ENCODE data around the gene ARRDC4. TPM values are rescaled to one million over a fixed set of nuclear protein-coding genes. Genes with fewer than 3 reads are reported as not detected.

ARRDC4 gene
- total and polyA plus RNA-seq, 9 of the 15 experiments (the other 6 are each of a cell fraction or from before 2014, with no cell fraction given) = 4.3 to 16.1 (median 14.4) TPM

GRCh38 chr15:97931314-97931713 is 29.2 kb upstream of the ARRDC4 start:
- CTCF ChIA-PET (ENCODE audit: low intra/inter-chr PET ratio) = no interaction called here
- H3K9me1 ChIP-seq (ENCODE audit: control insufficient read depth, insufficient read depth, low read length) = no peaks in the 10 kb centered on the region
- TF ChIP-seq CHD7 (IDR thresholded peaks at IDR 0.05; ENCODE audit: low read depth, low read length) (no peak), ZNF316 (IDR thresholded peaks at IDR 0.05) (peak; percentile 53; the same call in 1 of the 2 replicates)
- FAIRE-seq (no peak), DNase-seq (ENCODE audit: extremely low read depth in 1 of 4, low spot score in 3 of 4) (no peak), ATAC-seq (no peak)
- no peaks in the 10 kb centered on the region for H4K20me1 ChIP-seq (replicated peaks; ENCODE audit: control insufficient read depth, insufficient read depth, low read length)
- no peaks in the 10 kb centered on the region for H3K27me3 ChIP-seq (ENCODE audit: control insufficient read depth in 2 of 2, insufficient read depth in 2 of 2, low read length in 2 of 2)
- H3K9me3 ChIP-seq (replicated peaks; ENCODE audit: control insufficient read depth, insufficient read depth, low read depth, low read length) = no peaks in the 10 kb centered on the region
- H3K4me1 ChIP-seq (replicated peaks in 1 of 2; ENCODE audit: control insufficient read depth in 2 of 2, insufficient read depth in 2 of 2, low read length in 2 of 2) = no peaks in the 10 kb centered on the region
- no TSS peak for BruUV-seq (replicated peaks)
- no peak overlapping the region for H3K4me2 ChIP-seq (ENCODE audit: insufficient read depth, low read length)
- POLR2A ChIA-PET = interaction anchor here (0.6 kb wide), 1 partner anchor 1741 kb away, joined by 4 read pairs; no protein-coding TSS in a partner anchor
- WGBS (ENCODE audit: insufficient coverage, low coverage, missing lambda C conversion rate) = 0% methylated on average over 1 of the region's 1 CpG
- H2AFZ ChIP-seq (ENCODE audit: low read depth, low read length) = no peak overlapping the region
- H3K9ac ChIP-seq (ENCODE audit: insufficient read depth in 1 of 2, low read depth in 2 of 2, low read length in 2 of 2) = no peak overlapping the region
- no peak overlapping the region for H3K4me3 ChIP-seq
- no peak overlapping the region for H3K27ac ChIP-seq (ENCODE audit: extremely low read depth, low read depth, low read length)
- H3K79me2 ChIP-seq (ENCODE audit: control insufficient read depth, insufficient read depth, low read length) = no peaks in the 10 kb centered on the region
- in situ Hi-C loops (cut with MboI) = no loop called here
- intact Hi-C loops (cut with micrococcal nuclease) = no loop called here
- no peaks in the 10 kb centered on the region for H3K36me3 ChIP-seq (ENCODE audit: control insufficient read depth, insufficient read depth, low read length)
